HG03175 (cell line): Measurements from ENCODE around the gene CLEC12A.

ENCODE experiments used
- ATAC-seq: cut with Tn5 transposase; IDR thresholded peaks from one replicate; pipeline ENCODE4 v1.9.1; 2021; ENCODE audit warnings: mild to moderate bottlenecking, moderate library complexity; ENCODE audit not compliant: unreplicated experiment

Gene CLEC12A

GRCh38 chr12:10031771-10032175, 60.6 kb downstream of the CLEC12A start:
- ATAC-seq = no peak

- no peak for ATAC-seq
Measured at GRCh38 chr12:10033783-10034545, 62.8 kb downstream of the CLEC12A start.
